ENCODE results near the gene UBE2E2.

DNA sequence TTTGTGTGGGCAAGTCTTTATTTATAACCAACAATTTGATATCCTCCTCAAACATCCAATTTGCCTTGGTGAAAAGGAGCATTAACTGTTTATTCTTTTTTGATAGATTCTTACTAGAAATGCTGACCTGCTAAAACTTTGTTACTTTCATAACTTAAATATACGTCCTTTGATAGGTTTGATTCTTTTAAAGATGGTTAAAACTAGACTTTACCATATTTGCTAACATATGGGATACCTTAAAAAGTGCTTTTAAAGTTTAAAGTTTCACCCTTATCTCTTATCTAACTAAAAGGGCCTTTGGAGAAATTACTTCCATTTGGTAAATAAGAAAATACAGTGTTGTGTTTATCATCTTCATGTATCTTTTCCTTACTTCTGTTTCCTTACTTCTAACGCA is 336.1 kb downstream of the UBE2E2 start:
- TF ChIP-seq, protein P1, sequence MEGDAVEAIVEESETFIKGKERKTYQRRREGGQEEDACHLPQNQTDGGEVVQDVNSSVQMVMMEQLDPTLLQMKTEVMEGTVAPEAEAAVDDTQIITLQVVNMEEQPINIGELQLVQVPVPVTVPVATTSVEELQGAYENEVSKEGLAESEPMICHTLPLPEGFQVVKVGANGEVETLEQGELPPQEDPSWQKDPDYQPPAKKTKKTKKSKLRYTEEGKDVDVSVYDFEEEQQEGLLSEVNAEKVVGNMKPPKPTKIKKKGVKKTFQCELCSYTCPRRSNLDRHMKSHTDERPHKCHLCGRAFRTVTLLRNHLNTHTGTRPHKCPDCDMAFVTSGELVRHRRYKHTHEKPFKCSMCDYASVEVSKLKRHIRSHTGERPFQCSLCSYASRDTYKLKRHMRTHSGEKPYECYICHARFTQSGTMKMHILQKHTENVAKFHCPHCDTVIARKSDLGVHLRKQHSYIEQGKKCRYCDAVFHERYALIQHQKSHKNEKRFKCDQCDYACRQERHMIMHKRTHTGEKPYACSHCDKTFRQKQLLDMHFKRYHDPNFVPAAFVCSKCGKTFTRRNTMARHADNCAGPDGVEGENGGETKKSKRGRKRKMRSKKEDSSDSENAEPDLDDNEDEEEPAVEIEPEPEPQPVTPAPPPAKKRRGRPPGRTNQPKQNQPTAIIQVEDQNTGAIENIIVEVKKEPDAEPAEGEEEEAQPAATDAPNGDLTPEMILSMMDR (IDR thresholded peaks at IDR 0.05), result no peak
- TF ChIP-seq NFATC4 (CRISPR knock-in tag; IDR thresholded peaks at IDR 0.05) (no peak), CBFB (CRISPR knock-in tag; IDR thresholded peaks at IDR 0.05; ENCODE audit: low read depth) (no peak), ZNF317 (CRISPR knock-in tag; IDR thresholded peaks at IDR 0.05; ENCODE audit: borderline replicate concordance, low read depth) (no peak), ZNF423 (CRISPR knock-in tag; IDR thresholded peaks at IDR 0.05) (no peak), NFYB (CRISPR knock-in tag; conservative IDR thresholded peaks at IDR 0.05; ENCODE audit: low read depth) (no peak), PRRX2 (CRISPR knock-in tag; IDR thresholded peaks at IDR 0.05) (no peak), NFE2L1 (CRISPR knock-in tag; IDR thresholded peaks at IDR 0.05) (no peak)
- TF ChIP-seq, protein P2, sequence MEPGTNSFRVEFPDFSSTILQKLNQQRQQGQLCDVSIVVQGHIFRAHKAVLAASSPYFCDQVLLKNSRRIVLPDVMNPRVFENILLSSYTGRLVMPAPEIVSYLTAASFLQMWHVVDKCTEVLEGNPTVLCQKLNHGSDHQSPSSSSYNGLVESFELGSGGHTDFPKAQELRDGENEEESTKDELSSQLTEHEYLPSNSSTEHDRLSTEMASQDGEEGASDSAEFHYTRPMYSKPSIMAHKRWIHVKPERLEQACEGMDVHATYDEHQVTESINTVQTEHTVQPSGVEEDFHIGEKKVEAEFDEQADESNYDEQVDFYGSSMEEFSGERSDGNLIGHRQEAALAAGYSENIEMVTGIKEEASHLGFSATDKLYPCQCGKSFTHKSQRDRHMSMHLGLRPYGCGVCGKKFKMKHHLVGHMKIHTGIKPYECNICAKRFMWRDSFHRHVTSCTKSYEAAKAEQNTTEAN (CRISPR knock-in tag; IDR thresholded peaks at IDR 0.05), result no peak
- TF ChIP-seq, protein P3, sequence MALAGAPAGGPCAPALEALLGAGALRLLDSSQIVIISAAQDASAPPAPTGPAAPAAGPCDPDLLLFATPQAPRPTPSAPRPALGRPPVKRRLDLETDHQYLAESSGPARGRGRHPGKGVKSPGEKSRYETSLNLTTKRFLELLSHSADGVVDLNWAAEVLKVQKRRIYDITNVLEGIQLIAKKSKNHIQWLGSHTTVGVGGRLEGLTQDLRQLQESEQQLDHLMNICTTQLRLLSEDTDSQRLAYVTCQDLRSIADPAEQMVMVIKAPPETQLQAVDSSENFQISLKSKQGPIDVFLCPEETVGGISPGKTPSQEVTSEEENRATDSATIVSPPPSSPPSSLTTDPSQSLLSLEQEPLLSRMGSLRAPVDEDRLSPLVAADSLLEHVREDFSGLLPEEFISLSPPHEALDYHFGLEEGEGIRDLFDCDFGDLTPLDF (CRISPR knock-in tag; IDR thresholded peaks at IDR 0.05), result no peak
- TF ChIP-seq, protein P4, sequence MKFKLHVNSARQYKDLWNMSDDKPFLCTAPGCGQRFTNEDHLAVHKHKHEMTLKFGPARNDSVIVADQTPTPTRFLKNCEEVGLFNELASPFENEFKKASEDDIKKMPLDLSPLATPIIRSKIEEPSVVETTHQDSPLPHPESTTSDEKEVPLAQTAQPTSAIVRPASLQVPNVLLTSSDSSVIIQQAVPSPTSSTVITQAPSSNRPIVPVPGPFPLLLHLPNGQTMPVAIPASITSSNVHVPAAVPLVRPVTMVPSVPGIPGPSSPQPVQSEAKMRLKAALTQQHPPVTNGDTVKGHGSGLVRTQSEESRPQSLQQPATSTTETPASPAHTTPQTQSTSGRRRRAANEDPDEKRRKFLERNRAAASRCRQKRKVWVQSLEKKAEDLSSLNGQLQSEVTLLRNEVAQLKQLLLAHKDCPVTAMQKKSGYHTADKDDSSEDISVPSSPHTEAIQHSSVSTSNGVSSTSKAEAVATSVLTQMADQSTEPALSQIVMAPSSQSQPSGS (CRISPR knock-in tag; IDR thresholded peaks at IDR 0.05; ENCODE audit: borderline replicate concordance, low read depth), result no peak

Measured in WTC11 (cell line).